OCI-M1 (cell line): ENCODE data around the gene F8.
A peak's percentile ranks its signal among the peaks of the same experiment; 100 is the strongest.
"Not testable (repeated sequence)": the region's sequence is repeated elsewhere in the genome, so short reads cannot be mapped to it uniquely, and the experiment has no call there.

Experiments
- DNase-seq: peaks from one replicate; lab custom pipeline; 2025; lab: John Stamatoyannopoulos, UW

Gene F8

GRCh38 chrX:154873329-154873728 is 149.2 kb downstream of the F8 start:
- no peak for DNase-seq

DNA sequence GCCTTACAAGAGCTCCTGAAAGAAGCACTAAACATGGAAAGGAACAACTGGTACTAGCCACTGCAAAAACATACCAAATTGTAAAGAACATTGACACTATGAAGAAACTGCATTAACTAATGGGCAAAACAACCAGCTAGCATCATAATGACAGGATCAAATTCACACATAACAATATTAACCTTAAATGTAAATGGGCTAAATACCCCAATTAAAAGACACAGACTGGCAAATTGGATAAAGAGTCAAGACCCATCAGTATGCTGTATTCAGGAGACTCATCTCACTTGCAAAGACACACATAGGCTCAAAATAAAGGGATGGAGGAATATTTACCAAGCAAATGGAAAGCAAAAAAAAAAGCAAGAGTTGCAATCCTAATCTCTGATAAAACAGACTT is 154.0 kb downstream of the F8 start:
- DNase-seq, result not testable (repeated sequence)

DNA sequence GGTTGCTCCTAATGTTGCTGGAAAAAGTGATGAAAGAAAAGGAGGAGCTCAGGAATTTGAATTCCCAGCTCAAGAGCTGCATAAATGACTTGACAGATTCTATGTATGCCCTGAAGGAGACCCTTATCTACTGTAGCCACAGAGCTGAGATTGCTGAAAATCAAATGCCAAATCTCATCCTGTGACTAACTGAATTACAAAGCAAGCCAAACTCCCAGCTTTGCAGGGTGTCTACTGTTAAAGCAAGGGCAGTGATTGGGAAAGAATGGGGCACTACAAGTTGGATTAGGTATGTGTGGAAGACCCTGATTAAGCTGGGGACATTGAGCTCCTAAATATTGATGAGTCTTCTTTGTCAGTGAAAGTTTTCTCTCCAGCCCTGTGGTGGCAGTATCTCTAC is 167.3 kb downstream of the F8 start:
- peak; percentile 4 for DNase-seq

DNA sequence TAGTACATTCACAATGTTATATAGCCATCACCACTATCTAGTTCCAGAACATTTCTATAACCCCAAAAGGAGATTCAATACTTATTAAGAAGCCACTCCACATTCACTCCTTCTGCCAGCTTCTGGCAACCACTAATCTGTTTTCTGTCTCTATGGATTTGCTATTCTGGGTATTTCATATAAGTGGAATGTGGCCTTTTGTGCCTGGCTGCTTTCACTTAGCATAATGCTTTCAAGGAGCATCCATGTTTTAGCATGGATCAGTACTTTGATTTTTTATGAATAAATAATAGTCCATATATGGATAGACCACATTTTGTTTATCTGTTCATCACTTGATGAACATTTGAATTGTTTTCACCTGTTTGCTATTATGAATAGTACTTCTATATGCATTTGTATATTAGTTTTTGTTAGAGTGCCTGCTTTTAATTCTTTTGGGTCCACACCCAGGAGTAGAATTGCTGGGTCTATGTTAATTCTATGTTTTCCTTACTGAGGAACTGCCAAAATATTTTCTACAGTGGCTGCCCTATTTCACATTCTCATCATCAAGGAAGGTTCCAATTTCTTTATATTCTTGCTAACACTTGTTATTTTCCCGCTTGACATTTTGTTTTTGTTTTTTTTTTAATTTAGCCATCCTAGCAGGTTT is 171.4 kb downstream of the F8 start:
- DNase-seq, result no peak

- DNase-seq, result peak; percentile 78
Measured at GRCh38 chrX:154840856-154841255, 181.7 kb downstream of the F8 start.

DNA sequence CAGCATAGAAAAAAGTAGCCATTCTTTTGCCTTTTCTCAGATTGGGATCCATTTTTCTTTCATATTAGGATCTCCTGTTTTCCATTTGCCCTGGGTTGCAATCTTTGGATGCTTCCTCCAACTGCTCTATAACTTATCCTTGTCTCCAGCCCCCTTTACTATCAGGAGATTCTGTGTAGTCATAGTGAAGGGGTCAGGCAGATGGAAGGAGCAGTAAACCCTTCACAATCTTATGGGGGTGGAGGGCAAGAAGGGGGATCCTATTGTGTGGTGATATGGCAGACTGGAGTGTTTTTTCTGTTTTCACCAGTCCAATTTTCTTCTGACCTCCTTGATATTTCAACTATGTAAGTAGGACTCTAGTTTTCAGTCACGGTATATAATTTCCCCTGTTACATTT is 186.4 kb downstream of the F8 start:
- DNase-seq, result no peak

- DNase-seq, result no peak
Measured at GRCh38 chrX:154834562-154834961, 188.0 kb downstream of the F8 start, which contains the start of gene SMIM9. Gene SMIM9, minus strand, starts transcription at chrX:154834662. Its CDS starts 3,806 bp downstream, at chrX:154830856.

DNA sequence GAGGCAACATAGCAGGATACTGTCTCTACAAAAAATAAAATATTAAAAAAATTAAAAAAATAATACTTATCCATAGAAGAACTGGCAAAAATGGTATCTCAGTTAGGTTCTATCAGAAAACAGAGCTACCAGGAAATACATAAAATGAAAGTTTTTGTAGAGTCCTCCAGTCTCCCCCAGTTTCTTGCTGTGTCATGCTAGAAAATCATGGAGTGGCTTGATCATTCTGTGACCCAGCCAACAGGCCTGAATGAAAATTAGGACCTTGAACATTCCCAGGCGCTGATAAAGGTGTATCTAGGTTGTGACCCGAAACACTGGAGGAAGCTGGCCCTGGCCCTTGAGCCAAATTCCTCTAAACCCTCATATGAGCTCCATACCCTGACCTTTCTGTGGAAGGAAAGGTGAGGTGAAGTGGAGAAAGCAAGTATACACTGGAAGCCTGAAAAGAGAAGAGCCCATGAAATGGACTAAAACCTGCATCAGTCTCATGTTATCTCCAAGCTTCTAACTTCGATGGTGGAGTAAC is 188.7 kb downstream of the F8 start:
- peak; percentile 4 for DNase-seq

- DNase-seq, result peak; percentile 76
Measured at GRCh38 chrX:154829926-154830442, 192.5 kb downstream of the F8 start.

GRCh38 chrX:154829134-154829533 is 193.4 kb downstream of the F8 start:
- peak; percentile 37 for DNase-seq

- peak; percentile 33 for DNase-seq
Measured at GRCh38 chrX:154828016-154828408, 194.5 kb downstream of the F8 start.

GRCh38 chrX:154827194-154828015 is 195.1 kb downstream of the F8 start:
- peak; percentile 51 for DNase-seq

GRCh38 chrX:154825586-154825985 is 196.9 kb downstream of the F8 start:
- not testable (repeated sequence) for DNase-seq

- no peak for DNase-seq
Measured at GRCh38 chrX:154824638-154825037, 197.9 kb downstream of the F8 start.

- no peak for DNase-seq
Measured at GRCh38 chrX:154822029-154822428, 200.5 kb downstream of the F8 start.

- DNase-seq, result peak; percentile 17
Measured at GRCh38 chrX:154821523-154821922, 201.0 kb downstream of the F8 start.

GRCh38 chrX:154819771-154820341 is 202.7 kb downstream of the F8 start:
- no peak for DNase-seq

DNA sequence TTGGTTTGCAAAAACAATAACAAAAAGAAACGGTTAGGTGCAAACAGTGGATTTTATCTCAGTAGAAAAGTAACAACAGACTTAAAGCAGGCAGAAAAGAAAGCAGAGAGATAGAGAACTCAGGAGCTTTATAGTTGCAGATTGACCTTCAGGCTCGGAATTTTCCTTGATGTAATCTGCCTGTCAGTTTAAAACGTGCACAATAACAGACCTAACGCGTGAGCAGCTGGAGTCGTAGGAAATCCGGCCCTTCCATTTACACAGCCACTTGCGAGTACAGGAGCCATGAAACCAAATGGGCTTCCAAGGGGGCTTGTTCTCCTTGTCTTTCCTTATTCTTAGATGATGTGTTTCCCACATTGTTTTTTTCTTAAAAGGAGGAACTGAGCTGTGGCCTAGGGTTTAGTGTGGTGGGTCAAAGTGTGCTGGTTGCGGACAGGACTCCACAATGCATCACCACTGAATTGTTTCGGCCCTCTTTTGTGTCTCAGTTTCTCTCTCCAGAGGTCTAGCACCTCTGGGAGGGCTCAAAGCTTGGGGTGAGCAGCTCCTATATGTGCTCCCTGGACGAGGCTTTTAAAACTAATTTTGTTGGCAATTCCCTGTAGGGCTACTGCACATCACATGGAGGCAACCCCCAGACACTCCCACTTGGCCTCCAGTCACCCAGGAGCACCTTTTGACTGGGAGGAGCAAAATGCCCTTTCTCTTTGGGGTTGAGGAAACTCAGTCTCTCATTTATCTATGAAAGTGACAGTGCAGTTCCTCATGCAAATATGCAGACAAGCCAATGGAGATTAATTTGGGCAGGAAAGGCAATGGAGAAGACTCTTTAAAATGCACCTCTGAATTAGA is 203.4 kb downstream of the F8 start:
- peak; percentile 58 for DNase-seq

- not testable (repeated sequence) for DNase-seq
Measured at GRCh38 chrX:154817048-154817618, 205.4 kb downstream of the F8 start.

GRCh38 chrX:154816326-154816898 is 206.1 kb downstream of the F8 start:
- peak; percentile 64 for DNase-seq
